GM12872 (cell line): ENCODE data around the gene RAB40B.

ENCODE experiments used
- CTCF ChIP-seq: IDR thresholded peaks from 3 replicates; pipeline ENCODE4 v1.5.1; 2011; ENCODE audit warnings: low read depth, mild to moderate bottlenecking, low read length, moderate library complexity; ENCODE audit not compliant: insufficient read depth

RAB40B gene

GRCh38 chr17:82693168-82693867 is 5.2 kb downstream of the RAB40B start:
- TF ChIP-seq CTCF: no peak

- no peak for TF ChIP-seq CTCF
These were observed 6.2 kb downstream of the RAB40B start for GRCh38 chr17:82692268-82692667.

GRCh38 chr17:82691714-82692113 is 6.8 kb downstream of the RAB40B start:
- TF ChIP-seq CTCF: no peak

- TF ChIP-seq CTCF: no peak
These were observed 7.6 kb downstream of the RAB40B start for GRCh38 chr17:82690786-82691489.

- no peak for TF ChIP-seq CTCF
These were observed 9.4 kb downstream of the RAB40B start for GRCh38 chr17:82689077-82689476.

- no peak for TF ChIP-seq CTCF
These were observed 10.6 kb downstream of the RAB40B start for GRCh38 chr17:82687871-82688270.

GRCh38 chr17:82687375-82687861 is 11.1 kb downstream of the RAB40B start:
- TF ChIP-seq CTCF: no peak
